ENCODE results near the gene TRAPPC3.

DNA sequence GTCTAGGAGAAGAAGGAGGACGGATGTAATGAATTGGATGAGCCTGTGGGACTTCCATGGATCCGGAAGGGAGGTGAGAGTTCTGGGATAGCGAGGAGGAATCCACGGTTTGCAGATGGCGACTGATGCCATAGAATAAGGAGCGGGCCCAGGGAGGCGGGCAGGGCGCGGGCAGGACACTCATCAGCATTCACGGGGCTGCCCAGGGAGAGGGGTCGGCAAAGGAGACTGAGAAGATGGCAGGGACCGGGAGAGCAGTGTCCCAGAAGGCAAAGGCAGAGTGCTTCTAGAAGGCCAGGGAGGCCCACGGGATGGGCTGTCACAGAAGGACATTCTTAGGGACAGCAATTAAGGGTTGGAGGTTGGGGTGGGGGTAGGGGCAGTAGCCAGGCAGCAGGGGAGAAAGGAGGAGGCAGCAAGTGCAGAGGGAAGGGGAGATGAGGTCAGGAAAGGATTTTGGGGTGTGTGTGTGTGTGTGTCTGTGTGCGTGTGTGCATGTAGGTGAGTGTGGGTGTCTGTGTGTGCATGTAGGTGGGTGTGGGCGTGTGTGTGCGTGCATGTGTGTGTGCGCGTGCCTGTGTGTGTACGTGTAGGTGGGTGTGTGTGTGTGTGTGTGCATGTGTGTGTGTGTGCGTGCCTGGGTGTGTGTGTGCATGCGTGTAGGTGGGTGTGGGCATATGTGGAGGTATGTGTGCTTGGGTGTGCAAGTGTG lies 23.1 kb downstream of the TRAPPC3 start:
- TF ChIP-seq, protein P1, sequence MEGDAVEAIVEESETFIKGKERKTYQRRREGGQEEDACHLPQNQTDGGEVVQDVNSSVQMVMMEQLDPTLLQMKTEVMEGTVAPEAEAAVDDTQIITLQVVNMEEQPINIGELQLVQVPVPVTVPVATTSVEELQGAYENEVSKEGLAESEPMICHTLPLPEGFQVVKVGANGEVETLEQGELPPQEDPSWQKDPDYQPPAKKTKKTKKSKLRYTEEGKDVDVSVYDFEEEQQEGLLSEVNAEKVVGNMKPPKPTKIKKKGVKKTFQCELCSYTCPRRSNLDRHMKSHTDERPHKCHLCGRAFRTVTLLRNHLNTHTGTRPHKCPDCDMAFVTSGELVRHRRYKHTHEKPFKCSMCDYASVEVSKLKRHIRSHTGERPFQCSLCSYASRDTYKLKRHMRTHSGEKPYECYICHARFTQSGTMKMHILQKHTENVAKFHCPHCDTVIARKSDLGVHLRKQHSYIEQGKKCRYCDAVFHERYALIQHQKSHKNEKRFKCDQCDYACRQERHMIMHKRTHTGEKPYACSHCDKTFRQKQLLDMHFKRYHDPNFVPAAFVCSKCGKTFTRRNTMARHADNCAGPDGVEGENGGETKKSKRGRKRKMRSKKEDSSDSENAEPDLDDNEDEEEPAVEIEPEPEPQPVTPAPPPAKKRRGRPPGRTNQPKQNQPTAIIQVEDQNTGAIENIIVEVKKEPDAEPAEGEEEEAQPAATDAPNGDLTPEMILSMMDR (conservative IDR thresholded peaks at IDR 0.05; ENCODE audit: low read length), result no peak
- TF ChIP-seq EZH2phosphoT487 (IDR thresholded peaks at IDR 0.05; ENCODE audit: borderline replicate concordance), result no peak

Measured in Loucy (cell line).